NCI-H1092 (cell line): ENCODE data around the gene U2SURP.
"Not testable (repeated sequence)": the region's sequence is repeated elsewhere in the genome, so short reads cannot be mapped to it uniquely, and the experiment has no call there.

Experiments
- DNase-seq: peaks from one replicate; lab custom pipeline; 2025; lab: John Stamatoyannopoulos, UW

Gene U2SURP

DNA sequence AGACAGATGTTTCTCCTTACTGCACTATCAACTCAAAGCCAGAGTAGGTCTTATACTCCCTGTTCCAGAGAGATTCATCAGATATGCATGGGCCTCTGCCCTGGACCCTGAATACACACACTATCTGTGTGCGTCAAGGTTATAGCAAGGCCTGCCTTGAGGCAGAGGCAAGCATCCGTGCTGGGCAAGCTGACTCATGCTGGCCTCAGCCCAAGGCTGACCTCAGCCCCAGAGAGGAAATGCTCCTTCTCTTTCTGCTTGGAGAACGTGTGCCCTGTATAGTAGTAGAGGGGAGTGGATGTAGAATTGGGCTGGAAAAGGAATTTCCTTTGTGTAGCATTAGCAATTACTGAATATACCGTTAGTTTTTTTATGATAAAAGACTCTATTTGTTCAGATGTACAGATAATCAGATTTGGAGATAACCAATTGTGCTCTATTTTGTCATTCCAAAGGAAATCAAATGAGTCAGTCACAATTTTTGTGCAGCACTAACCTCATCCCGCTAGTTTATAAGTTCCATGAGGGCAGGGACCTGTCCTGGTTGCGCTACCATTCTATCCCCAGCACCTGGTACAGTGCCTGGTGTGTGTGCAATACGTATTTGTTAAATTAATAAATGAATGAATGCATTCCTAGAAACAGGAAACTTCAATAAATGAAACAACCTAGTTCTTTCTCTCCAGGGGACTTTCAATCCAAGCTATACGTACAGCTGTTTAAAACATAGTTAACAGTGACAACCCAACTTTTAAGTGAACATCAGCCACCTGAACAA is 24.6 kb upstream of the U2SURP start:
- no peak for DNase-seq

DNA sequence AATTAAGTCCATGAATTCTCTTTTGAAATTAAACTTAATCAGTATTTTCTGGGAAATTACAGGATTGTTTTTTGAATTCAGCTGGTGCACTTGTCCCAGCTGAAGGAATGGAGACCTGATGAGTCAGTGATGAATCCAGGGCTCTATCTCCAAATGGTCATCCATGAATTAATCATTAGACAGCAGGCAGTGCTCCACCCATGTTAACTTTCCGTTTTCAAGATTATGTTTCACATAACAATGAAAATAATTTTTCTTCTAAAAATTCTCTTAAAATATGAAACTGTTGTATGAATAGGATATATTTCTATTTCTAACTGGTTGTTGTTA is 24.0 kb upstream of the U2SURP start:
- DNase-seq = no peak

DNA sequence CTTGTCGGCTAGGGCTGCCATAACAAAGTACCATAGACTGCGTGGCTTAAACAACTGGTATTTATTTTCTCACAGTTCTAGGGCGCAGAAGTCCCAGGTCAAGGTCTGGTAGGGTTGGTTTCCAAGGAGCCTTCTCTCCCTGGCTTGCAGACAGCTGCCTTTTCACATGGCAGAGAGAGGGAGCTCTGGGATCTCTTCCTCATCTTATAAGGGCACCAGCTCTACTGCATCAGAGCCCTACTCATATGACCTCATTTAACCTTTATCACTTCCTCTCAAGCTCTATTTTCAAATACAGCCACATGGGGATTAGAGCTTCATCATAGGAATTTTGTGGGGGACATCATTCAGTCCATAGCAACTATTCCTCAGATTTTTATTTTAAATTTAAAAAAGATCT is 20.3 kb upstream of the U2SURP start:
- no peak for DNase-seq

DNA sequence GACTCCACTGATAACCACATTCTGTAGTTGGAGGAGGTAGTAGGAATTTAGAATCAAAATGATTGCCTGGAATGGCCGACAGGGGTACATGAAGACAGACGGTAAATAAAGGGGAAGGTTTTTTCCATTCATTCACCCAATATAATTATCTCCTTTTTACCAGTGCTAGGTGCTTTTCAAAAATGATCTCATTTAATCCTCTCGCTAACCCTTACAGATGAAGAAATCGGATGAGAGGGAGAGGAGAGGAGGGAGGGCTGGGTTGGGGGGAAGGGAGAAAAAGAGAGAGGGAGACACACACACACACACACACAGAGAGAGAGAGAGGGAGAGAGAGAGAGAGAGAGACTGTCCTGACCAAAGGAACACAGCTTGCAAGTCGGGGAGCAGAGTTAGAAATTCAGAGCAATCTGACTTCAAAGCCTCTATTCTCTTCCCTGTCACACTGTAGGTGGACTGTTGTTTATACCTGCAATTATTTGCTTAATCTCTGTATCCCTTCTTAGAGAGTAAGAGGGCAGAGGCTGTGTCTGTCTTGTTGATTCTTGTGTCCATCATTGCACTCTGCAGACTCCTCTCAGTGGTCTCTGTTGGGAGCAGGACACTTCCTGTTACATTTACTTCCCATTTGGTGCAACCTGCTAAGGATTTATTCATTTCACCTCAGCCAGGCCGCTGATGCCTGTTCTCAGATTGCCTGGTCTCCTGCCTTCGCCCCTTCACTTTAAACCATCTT is 19.2 kb upstream of the U2SURP start:
- no peak for DNase-seq

DNA sequence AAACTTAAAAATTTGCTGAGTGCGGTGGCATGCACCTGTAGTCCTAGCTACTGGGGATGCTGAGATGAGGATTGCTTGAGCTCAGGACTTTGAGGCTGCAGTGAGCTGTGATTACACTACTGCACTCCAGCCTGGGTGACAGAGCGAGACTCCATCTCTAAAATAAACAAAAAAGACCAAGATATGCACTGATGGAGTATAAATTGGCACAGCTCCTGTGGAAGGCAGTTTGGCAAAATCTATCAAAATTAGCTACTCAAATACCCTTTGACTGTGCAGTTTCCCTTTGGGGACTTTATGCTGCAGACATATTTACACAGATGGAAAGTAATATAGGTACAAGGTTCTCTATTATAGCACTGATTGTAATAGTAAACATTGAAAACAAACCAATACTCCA is 18.1 kb upstream of the U2SURP start:
- DNase-seq = no peak

DNA sequence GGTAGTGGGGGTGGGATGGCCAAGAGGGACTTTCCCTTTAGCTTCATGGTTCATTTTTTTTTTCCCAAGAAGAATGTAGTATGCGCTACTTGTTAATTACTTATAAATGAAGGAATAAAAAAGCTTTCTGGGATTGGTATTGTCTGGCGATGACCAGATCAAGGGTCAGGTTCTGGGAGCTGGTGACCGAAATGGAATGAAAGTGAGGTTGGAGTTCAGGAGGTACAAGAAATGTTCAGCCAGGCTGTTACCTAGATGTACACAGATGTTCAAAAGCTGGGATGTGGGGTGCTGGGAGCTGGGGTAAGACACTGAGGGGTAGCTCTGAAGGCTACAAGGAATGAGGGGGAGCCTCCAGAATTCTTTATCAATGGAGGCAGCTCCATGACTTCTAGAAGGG is 17.1 kb upstream of the U2SURP start:
- no peak for DNase-seq

DNA sequence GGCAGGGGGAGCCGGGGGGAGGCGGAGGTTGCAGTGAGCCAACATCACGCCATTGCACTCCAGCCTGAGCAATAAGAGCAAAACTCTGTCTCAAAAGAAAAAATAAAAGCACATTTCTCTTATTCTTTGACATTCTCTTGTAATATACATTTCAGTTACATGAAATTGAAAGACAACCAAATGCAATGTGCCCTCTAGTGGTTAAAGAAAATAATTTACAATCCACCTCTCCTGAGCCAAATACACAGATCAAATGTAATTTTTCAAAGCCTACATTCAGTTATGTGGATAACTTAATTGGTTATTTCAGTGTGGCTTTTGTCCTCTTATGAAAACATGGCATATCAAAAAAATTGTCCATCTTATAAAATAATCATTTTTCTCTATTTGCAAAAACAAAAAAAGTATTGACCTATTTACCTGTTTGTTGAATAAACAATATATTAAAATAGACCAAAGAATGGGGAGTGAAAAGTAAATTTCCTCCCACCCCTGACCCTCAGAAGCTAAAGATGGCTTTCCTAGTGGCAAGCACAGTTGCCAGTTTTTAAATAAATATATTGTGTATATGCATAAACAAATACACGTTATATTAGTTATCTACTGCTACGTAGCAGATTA is 14.2 kb upstream of the U2SURP start:
- no peak for DNase-seq

DNA sequence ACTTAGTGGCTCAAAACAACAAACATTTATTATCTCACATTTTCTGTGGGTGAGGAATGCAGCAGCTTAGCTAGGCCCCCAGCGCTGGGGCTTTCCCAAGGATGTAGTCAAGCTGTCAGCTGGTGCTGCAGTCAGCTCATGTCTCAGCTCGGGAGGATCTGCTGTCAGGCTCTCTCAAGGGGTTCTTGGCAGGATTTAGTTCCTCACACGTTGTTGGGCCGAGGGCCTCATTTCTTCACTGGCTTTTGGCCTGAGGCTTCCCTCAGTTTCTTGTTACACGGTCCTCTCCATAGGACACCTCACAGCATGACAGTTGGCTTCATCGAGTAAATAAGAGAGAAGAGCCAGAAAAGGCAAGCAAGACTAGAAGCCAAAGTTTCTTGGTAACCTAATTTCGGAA is 13.7 kb upstream of the U2SURP start:
- no peak for DNase-seq

DNA sequence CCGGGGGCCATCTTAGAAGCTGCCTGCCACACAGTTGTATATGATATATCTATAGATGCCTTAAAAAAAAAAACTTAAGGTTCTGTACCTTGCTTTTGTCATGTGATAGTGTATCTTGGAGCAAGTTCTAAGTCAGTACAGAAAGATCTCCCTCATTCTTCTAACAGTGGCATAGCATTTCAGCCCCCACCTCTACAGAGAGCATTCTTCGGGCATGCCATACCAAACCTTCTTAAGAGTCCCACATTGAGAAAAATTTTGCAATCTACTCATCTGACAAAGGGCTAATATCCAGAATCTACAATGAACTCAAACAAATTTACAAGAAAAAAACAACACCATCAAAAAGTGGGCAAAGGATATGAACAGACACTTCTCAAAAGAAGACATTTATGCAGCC is 13.1 kb upstream of the U2SURP start:
- not testable (repeated sequence) for DNase-seq

DNA sequence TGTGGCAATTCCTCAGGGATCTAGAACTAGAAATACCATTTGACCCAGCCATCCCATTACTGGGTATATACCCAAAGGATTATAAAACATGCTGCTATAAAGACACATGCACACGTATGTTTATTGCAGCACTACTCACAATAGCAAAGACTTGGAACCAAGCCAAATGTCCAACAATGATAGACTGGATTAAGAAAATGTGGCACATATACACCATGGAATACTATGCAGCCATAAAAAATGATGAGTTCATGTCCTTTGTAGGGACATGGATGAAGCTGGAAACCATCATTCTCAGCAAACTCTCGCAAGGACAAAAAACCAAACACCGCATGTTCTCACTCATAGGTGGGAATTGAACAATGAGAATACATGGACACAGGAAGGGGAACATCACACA is 12.5 kb upstream of the U2SURP start:
- not testable (repeated sequence) for DNase-seq

DNA sequence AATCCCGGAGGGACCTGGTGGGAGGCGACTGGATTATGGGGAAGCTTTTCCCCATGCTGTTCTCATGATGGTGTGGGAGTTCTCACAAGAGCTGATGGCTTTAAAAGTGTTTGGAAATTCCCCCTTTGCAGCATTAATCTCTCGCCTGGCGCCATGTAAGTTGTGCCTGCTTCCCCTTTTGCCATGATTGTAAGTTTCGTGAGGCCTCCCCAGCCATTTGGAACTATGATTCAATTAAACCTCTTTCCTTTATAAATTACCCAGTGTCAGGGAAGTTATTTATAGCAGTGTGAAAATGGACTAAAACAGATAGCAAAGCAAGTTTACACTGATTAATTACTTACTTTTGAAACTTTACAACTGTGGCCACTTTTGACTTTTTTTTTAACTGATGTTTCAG is 10.6 kb upstream of the U2SURP start:
- no peak for DNase-seq

DNA sequence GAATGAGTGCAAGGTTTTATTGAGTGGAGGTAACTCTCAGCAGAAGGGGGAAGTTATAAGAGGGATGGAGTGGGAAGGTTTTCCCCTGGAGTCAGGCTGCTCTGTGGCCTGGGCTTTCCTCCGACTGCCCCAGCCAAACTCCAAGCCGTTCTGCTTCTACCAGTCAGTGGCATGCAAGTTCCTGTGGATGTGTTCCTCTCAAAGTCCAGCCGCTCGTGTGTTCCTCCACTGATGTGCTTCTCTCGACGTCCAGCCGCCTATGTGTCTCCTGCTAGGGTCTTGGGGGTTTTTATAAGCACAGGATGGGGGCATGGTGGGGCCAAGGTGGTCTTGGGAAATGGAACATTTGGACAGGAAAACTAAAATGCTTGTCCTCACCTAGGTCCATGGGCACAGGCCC is 9.0 kb upstream of the U2SURP start:
- no peak for DNase-seq

DNA sequence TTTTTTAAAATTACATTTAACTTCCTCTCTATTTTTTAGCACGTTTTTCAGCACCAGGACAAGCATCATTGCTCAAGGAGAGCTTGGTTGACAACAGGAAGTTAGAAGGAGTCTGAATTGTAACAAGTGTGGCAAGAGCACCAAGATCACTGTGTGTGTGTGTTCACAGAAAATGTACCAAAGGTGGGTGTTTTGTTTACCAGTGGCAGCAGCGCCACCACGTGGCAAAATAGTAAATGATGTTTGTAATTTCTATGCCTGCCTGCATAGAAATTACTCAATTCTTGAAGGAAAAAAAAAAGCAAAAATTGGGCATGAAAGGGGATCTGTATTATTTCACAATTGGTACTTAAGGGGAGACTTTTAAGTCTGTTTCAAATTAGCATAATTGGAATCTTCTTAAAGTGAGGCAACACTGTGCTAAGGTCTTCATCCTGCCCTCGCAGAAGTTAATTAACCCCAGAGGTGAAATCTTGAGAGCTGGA is 7.4 kb upstream of the U2SURP start:
- peak; percentile 27 for DNase-seq

DNA sequence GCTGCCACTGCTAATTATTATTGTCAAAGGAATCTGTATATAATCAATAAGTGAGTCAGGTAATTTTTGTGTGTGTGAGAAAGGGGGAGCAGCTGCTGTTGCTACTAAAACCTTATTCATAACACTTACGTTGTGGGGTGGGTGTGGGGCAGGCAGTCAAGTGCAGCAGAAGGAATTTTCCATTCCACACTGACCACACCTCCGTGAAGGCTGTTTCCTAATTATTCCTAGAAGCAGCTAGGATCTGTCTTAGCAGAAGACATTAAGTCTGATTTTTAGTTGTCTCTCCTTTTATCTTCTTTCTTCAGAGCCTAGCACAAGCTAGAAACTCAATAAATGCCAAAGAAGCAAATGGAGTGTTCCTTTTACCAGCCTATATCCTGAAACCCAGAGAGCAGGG is 4.0 kb upstream of the U2SURP start:
- no peak for DNase-seq

DNA sequence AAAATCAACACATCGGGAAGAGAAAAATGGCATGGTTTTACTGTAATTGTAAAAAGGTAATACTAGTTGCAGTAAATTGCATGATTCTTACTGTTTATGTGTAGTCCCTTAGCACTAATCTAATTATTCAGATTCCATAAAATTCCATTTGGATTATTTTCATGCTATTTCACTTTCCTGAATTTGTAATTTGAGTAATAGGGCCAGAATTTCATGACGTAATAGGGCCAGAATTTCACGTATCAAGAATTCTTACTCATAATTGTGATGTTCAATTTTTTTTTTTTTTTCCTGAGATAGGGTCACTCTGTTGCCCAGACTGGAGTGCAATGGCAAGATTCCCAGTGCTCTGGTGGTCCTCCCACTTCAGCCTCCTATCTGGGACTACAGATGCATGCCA is 2.9 kb upstream of the U2SURP start:
- DNase-seq = no peak

DNA sequence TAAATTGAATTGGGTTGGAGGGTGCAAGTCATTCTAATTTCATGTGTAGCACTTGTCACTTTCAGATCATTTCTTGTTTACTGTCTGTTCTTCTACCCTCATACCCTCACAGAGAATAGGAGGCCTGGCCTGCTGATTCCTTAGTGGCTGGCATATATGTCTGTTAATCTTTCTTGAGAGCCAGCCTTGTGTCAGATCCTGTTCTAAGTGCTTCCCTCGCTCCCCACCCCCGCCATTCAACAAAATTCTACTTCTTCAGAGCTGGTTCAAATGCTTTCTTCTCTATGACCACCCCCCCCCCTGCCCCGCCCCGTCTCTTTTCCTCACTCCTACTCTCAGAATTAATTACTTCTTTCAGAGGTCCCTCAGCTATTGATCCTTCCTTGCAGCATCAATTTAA is 1.5 kb upstream of the U2SURP start:
- no peak for DNase-seq

DNA sequence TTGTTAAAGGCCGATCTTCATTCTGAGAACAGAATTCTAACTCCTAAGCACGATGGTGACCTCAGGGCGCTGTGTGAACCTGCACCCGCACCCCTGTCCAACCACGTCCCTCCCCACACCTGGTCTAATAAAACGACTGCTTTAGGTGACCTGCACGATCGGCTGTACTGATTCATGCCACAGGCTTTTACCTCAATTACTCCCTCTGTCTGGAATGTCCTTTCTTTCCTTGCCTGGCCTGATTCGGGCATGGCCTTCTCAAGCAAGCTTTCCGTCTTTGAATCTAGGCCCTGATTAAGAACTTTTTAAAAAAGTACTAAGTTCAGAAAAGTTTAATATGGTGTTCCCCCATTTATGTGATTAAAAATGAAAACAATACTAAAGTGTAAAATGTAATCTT is 842 bp upstream of the U2SURP start:
- DNase-seq = no peak

DNA sequence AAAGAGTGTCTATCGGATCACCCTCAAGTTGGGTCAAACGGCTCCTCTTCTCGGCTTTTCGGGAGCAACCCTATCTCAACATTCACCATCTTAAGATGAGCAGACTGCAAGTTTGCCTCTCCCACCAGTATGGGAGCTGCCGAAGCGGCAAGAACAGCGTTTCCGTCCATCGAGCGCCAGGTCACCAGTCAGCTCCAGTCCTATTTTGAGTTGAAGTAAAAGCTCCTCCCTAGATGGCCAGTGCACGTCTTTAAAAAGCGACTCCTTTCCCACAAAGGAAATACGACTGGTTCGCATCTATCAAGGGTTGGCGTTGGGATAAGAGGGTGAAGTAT is 369 bp upstream of the U2SURP start:
- no peak for DNase-seq

DNA sequence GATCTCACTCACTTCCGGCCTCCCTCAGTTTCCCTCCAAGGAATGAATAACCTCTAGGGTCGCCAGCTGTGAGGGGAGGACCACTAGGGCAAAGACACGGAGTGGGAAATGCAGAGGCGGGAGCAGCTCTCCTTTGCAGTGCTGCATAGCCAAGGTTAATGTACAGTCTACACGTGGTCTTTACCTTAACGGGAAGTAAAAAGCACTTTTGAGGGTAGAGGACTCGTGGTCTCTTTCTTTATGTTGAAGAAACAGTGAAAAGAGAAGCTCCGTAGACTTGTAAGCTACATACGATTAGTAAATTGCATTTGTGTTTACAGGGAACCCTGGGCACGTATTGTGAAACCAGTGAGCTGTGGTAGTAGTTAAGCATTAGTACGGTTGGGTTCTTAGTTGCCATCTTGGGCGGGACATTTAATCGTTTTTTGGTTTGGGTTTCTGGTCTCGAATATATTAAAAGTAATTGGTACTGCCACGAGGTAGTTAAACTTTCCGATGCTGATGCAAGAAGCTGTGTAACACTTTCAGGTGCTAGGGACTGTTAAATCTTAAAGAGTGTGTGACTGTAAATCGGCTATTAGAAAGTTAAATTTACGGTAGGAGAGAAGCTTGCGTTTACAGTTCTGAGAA is 828 bp downstream of the U2SURP start:
- DNase-seq = no peak

DNA sequence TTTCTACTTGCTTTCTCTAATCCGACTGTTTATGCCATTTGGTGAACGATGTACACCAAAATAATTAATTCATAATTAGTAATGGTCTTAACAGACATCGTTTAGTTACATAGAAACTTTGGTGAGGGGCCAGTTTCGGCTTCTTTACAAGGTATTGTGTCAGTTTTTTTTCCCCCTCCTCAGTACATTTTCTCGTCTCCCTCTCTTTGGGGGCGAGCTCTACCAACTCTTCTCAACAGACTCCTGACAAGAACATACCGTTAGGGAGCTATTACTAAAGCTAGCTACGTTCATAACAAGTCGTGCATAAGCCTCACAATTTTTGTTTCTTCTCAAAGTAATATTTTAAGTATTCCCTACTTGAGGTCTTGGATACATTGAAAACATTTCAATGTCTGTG is 1.4 kb downstream of the U2SURP start:
- no peak for DNase-seq

DNA sequence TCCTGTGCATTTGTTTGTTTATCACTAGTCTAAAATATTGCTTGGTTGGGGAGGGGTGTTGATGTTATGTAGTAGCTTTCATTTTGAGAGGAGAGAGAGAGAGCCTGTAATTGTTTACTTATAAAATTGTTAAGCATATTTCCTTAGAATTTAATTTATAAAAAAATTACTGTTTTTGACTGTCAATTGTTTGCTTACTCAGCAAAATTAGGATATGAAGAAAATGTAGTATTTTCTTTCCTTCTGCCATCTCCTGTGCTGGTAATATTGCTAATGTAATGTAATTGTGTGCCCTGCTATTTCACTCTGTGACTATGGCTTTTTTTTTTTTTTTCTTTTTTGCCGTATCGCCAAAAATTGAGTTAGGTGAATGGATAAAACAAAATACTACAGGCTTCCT is 3.5 kb downstream of the U2SURP start:
- no peak for DNase-seq

DNA sequence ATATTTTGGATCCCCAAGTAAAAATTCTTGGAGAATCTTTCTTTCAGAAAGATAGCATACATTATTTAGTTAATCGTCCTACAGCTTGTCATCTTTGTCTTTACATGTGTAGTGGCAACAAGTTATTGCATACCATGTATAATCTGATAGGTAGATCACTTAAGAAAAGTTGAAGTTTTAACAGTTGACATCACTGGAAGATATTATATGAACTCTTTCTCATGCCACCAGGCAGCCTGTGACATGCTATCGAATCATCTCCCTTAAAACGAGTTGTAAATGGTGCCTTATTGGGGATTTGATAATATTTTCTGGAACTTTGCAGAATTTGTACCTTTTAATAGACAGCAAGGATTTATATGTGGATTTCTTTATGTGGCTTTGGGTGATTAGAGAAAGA is 8.7 kb downstream of the U2SURP start:
- DNase-seq = no peak

DNA sequence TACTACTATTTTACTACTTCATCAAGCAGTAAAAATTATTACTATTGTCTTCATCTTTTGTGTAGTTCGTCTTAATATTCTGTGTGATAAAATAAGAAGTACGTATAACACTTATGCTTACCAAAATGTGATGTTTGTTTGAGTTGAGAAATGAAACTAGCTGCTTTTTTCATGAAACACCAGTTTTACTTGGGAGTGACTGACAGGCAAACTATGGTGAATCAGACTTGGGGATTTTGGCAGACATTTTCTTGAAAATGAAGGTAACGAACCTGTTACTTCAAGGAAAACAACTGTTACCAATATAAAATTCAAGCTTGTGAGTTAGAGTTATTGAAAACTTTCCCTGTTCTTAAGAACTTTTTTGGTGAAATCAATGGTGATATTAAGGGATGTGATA is 10.3 kb downstream of the U2SURP start:
- no peak for DNase-seq
